GM19372 (cell line): ENCODE results near the gene SAMD10.

Source experiments
- ATAC-seq: cut with Tn5 transposase; IDR thresholded peaks from one replicate; pipeline ENCODE4 v1.9.1; 2021; ENCODE audit warnings: mild to moderate bottlenecking, low read depth, moderate library complexity; ENCODE audit not compliant: unreplicated experiment

SAMD10 gene

GRCh38 chr20:63957690-63958441 lies 21.6 kb downstream of the SAMD10 start:
- no peak for ATAC-seq

GRCh38 chr20:63957004-63957689 lies 22.3 kb downstream of the SAMD10 start:
- peak; percentile 22 for ATAC-seq

- peak; percentile 9 for ATAC-seq
These were observed 22.8 kb downstream of the SAMD10 start for GRCh38 chr20:63956664-63957003.

GRCh38 chr20:63955827-63956663 lies 23.4 kb downstream of the SAMD10 start, which contains the start of gene UCKL1:
Gene UCKL1 (minus strand): TSS chr20:63956416. CDS start chr20:63956372, 44 bp downstream.
- peak; percentile 75 for ATAC-seq

- no peak for ATAC-seq
These were observed 24.1 kb downstream of the SAMD10 start for GRCh38 chr20:63955281-63955826.

GRCh38 chr20:63953764-63954429 lies 25.5 kb downstream of the SAMD10 start:
- ATAC-seq, result no peak

GRCh38 chr20:63952769-63953168 lies 26.7 kb downstream of the SAMD10 start:
- ATAC-seq, result no peak

GRCh38 chr20:63952210-63952535 lies 27.3 kb downstream of the SAMD10 start:
- no peak for ATAC-seq

- no peak for ATAC-seq
These were observed 27.8 kb downstream of the SAMD10 start for GRCh38 chr20:63951398-63952209.

GRCh38 chr20:63950701-63951397 lies 28.6 kb downstream of the SAMD10 start:
- ATAC-seq, result no peak

- no peak for ATAC-seq
These were observed 31.6 kb downstream of the SAMD10 start for GRCh38 chr20:63947638-63948456.

- ATAC-seq, result no peak
These were observed 32.3 kb downstream of the SAMD10 start for GRCh38 chr20:63946986-63947637.

- ATAC-seq, result no peak
These were observed 33.2 kb downstream of the SAMD10 start for GRCh38 chr20:63945921-63946920.

- no peak for ATAC-seq
These were observed 34.3 kb downstream of the SAMD10 start for GRCh38 chr20:63945031-63945658.

- no peak for ATAC-seq
These were observed 35.1 kb downstream of the SAMD10 start for GRCh38 chr20:63944078-63944941.
